ENCODE data around the gene CCDC61.

The CCDC61 gene, protein sequence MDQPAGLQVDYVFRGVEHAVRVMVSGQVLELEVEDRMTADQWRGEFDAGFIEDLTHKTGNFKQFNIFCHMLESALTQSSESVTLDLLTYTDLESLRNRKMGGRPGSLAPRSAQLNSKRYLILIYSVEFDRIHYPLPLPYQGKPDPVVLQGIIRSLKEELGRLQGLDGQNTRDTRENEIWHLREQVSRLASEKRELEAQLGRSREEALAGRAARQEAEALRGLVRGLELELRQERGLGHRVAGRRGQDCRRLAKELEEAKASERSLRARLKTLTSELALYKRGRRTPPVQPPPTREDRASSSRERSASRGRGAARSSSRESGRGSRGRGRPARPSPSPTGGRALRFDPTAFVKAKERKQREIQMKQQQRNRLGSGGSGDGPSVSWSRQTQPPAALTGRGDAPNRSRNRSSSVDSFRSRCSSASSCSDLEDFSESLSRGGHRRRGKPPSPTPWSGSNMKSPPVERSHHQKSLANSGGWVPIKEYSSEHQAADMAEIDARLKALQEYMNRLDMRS

GRCh38 chr19:45994998-45995714 is at the start of gene CCDC61:
CCDC61 (plus strand) TSS chr19:45995467; CDS start chr19:46003019, 7,552 bp downstream.
- peak; percentile 100 for DNase-seq

- DNase-seq = no peak
Measured at GRCh38 chr19:45947926-45948325, 47.3 kb upstream of the CCDC61 start.

- no peak for DNase-seq
Measured at GRCh38 chr19:45952341-45952685, 43.0 kb upstream of the CCDC61 start.

DNA sequence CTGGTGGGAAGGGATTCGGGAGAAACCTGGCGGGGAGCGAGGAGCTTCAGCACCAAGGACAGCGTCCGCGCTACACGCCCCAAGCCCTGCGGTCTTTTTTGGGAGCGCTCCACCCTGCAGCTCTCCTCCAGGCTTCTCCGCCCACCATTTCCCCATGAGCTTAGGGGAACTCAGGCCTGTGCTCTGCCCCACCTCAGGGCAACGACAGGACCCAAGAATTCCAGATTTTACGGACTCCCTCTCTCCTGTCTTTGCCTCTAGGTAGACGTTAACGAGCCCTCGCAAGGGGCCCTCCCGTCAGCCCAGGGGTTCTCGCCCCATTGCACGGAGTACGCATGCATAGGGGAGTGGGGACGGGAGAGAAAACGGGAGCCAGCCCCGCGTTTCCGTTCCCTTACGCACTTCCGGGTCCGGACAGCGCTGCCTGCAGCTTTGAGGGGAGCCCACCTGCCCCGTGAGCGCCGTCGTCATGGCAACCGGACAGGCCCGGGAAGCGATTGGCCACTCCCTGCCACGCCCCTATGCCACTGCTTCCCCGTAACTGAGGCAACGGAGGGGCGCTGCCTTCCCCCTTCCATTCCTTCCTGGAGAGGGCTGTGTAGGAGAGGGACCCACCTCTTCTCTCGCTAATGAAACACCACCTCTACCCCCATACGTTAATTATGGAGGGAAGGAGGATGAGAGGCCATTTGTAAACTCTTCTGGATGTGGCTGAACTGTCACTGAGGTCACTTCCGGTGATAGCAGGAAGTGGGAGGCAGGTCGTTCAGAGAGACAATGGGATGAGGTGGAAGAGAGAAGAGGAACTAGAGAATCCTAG is 42.4 kb upstream of the CCDC61 start:
- DNase-seq = peak; percentile 35

DNA sequence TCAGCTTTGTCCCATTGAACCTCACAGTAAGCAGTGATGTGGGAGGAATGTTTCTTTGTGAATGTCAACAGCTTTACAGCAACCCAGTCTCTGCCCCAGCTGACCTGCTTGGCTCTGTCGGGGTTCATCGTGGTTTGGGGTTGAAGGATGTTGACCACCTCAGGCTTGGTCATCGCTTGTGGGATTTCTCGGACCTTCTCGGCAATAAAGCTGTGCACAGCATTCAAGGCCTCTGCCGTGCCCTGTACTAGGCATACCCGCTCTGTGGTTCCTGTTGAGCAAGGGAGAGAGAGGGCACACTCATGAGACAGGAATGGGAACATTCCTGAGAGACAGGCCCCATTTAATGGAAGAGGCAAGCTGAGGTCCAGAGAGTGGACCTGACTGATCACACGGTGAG is 41.6 kb upstream of the CCDC61 start:
- DNase-seq = no peak

DNA sequence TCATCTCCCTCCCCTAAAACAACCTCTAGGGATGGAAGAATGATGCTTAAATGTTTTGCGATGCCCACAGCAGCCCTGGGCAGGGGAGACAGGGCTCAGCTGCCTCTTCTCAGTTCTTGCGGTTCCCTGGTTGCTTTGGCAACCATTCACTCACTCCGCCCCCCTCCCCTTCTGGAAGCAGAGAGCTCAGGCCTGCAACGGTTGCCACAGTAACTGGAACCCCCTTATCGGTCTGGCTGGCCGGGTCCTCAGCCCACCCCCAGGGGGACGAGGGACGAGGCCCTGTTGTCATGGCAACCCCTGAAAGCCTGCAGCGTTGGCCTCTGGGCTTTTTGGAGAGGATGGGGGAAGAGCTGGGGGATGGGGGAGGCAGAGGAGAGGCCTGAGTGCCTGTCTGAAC is 41.1 kb upstream of the CCDC61 start:
- no peak for DNase-seq

GRCh38 chr19:45955905-45956608 is 39.2 kb upstream of the CCDC61 start:
- no peak for DNase-seq

GRCh38 chr19:45958320-45958719 is 36.9 kb upstream of the CCDC61 start:
- no peak for DNase-seq

DNA sequence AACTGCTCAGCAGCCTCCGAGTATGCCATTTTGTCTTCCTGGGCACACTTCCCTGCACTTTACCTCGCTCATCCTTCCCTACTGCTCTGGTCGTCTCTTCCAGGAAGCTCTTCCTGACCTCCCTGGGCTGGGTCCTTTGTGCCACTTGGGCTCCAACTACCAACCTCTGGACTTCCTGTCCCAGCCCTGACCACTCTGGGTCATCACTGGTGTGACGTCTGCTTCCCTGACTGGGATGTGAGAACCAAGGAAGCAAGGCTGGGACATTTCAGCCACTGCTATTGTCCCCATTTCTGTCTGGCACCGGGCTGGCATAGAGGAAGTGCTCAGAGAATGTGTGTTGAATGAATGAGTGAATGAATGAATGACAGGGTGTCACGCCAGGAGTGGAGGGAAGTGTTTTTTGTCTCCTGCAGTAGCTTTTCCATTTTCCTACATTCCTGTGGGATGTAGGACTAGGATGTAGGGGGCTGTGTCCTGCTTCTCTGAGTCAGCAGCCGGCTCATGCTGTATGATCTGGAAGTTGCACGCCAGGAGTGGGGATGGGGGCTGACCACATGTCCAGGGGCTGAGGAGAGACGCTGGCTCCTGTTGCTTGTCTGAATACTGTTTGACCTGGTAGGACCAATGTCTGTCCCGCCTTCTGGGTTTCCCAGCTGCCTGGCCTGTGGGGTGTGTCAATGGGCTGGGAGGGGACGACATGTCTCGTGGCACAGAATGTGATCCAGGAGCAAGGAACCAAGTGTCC is 36.3 kb upstream of the CCDC61 start:
- DNase-seq = no peak

DNA sequence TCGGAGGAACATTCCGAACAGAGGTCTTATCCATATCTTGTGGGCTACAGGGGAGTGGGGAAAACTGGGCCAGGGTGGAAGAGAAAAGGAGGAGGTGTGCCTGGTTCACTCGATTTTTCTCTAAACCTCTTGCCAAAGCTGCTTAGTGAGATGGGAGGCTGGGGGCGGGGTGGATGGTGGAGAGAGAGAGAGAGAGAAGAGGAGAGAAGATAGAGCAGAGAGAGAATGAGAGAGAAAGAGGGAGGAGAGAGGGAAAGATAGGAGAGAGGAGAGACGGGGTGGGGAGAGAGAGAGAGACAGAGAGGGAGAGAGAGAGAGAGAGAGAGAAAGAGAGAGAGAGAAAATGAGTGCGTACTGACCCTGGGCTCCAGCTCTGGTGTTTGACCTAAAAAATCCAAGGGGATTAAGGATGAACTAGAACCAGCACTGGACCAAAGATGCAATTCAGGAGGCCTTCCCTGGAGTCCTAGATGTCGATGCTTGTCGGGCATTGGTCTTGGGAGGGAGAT is 35.7 kb upstream of the CCDC61 start:
- no peak for DNase-seq

GRCh38 chr19:45960595-45961235 is 34.6 kb upstream of the CCDC61 start:
- no peak for DNase-seq

GRCh38 chr19:45962021-45962420 is 33.2 kb upstream of the CCDC61 start:
- DNase-seq = no peak

GRCh38 chr19:45967246-45967645 is 28.0 kb upstream of the CCDC61 start:
- DNase-seq = no peak

- DNase-seq = no peak
Measured at GRCh38 chr19:45968626-45969025, 26.6 kb upstream of the CCDC61 start.

GRCh38 chr19:45969676-45970075 is 25.6 kb upstream of the CCDC61 start:
- DNase-seq = no peak

DNA sequence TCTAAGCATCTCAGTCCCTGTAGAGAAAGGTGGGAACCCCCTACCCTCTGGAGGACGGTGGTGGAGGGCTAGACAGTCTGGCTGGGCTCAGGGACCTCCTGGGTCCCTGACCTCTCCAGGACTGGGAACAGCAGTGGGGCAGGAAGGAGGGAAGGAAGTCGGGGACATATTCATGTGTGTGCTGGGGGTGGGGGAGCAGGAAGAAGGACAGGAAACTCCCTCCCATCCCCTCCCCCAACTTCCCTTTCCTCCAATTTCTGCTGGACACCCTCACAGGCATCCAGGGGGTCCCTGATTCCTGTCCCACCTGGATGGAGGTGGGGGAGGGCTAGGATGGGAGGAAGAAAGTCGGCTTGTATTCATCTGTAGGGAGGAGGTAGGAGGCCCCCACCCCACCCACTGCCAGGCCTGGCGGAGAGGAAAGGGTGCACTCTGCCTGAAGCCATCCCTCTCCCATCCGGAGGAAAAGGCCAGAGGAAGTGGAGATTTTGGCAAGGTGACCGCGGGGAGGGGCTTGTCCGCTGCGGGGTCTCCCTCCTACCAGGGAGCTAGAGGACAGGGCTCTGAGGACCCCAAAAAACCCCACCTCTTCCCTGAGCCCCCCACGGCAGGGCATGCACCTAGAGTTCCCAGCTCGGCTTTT is 23.9 kb upstream of the CCDC61 start:
- no peak for DNase-seq

- DNase-seq = no peak
Measured at GRCh38 chr19:45972081-45972946, 23.0 kb upstream of the CCDC61 start.

- no peak for DNase-seq
Measured at GRCh38 chr19:45972947-45973540, 22.2 kb upstream of the CCDC61 start.

Data from activated CD4-positive, alpha-beta T cell treated with anti-CD3 and anti-CD28 coated beads, Interleukin-2, amount 50 U/mL, for 16 hours (primary cell).